Mesothelial cell of epicardium (in vitro differentiated cells): Measurements from ENCODE around the gene FFAR4. TPM values are rescaled to one million over a fixed set of nuclear protein-coding genes. Genes with fewer than 3 reads are reported as not detected.

Source experiments
- DNase-seq, 2 experiments: peaks; one replicate each; pipeline ENCODE4 v3.0.0; 2021; ENCODE audit warnings: low spot score in 2 of 2; ENCODE audit not compliant: unreplicated experiment in 2 of 2
- H3K27ac Mint-ChIP-seq: 2 replicates; pipeline ENCODE4 v1.8.0; 2021; ENCODE audit warnings: mixed read lengths
- H3K27me3 Mint-ChIP-seq: 2 replicates; pipeline ENCODE4 v1.8.0; 2021; ENCODE audit warnings: low read depth, mixed read lengths
- H3K36me3 Mint-ChIP-seq: 2 replicates; pipeline ENCODE4 v1.8.0; 2021; ENCODE audit warnings: mixed read lengths
- H3K4me1 Mint-ChIP-seq: 2 replicates; pipeline ENCODE4 v1.8.0; 2021; ENCODE audit warnings: mixed read lengths
- H3K4me3 Mint-ChIP-seq: 2 replicates; pipeline ENCODE4 v1.8.0; 2021; ENCODE audit warnings: mild to moderate bottlenecking, moderate library complexity, mixed read lengths
- H3K9me3 Mint-ChIP-seq: 2 replicates; pipeline ENCODE4 v1.8.0; 2021; ENCODE audit warnings: mixed read lengths
- CTCF ChIP-seq: fragments of 200-600 bp; sonication (generic); IDR thresholded peaks from one replicate; pipeline ENCODE4 v1.5.0; 2021; ENCODE audit warnings: antibody characterized with exemption; ENCODE audit not compliant: unreplicated experiment
- total RNA-seq: library from RNA; stranded (reverse); gene quantifications from 3 replicates; pipeline ENCODE4 v1.2.1, GENCODE V29; 2021

Gene FFAR4
- total RNA-seq, 1 donor from 2014 or later: not detected

GRCh38 chr10:93573051-93573909 is 6.8 kb downstream of the FFAR4 start:
- H3K27me3 Mint-ChIP-seq: peaks cover 93% of the 10 kb centered on the region
- H3K27ac Mint-ChIP-seq: no peak overlapping the region

GRCh38 chr10:93573924-93574323 is 7.5 kb downstream of the FFAR4 start:
- no peak overlapping the region for H3K4me3 Mint-ChIP-seq
- H3K4me1 Mint-ChIP-seq: peaks cover 10% of the 10 kb centered on the region

More at GRCh38 chr10:93573051-93573909, 6.8 kb downstream of the FFAR4 start:
- Mint-ChIP-seq H3K4me1 (peaks cover 10% of the 10 kb centered on the region), H3K4me3 (no peak overlapping the region), H3K9me3 (no peaks in the 10 kb centered on the region), H3K36me3 (no peaks in the 10 kb centered on the region)
- TF ChIP-seq CTCF: no peak
- DNase-seq: no peak

GRCh38 chr10:93576888-93577287 is 10.4 kb downstream of the FFAR4 start:
- Mint-ChIP-seq H3K4me3 (no peak overlapping the region), H3K27ac (no peak overlapping the region), H3K36me3 (no peaks in the 10 kb centered on the region), H3K9me3 (peaks cover 11% of the 10 kb centered on the region), H3K4me1 (peaks cover 10% of the 10 kb centered on the region), H3K27me3 (peaks cover 86% of the 10 kb centered on the region)
- no peak for TF ChIP-seq CTCF
- no peak for DNase-seq

More at GRCh38 chr10:93573924-93574323, 7.5 kb downstream of the FFAR4 start:
- Mint-ChIP-seq H3K9me3 (no peaks in the 10 kb centered on the region), H3K27ac (no peak overlapping the region), H3K36me3 (no peaks in the 10 kb centered on the region), H3K27me3 (peaks cover 93% of the 10 kb centered on the region)
- no peak for TF ChIP-seq CTCF
- DNase-seq: no peak

GRCh38 chr10:93577565-93577964 is 11.1 kb downstream of the FFAR4 start:
- TF ChIP-seq CTCF: no peak
- H3K27me3 Mint-ChIP-seq: peaks cover 84% of the 10 kb centered on the region
- H3K36me3 Mint-ChIP-seq: no peaks in the 10 kb centered on the region
- H3K4me1 Mint-ChIP-seq: peaks cover 10% of the 10 kb centered on the region
- H3K27ac Mint-ChIP-seq: no peak overlapping the region
- DNase-seq: no peak
- H3K9me3 Mint-ChIP-seq: peaks cover 11% of the 10 kb centered on the region
- no peak overlapping the region for H3K4me3 Mint-ChIP-seq

- Mint-ChIP-seq H3K9me3 (peaks cover 11% of the 10 kb centered on the region), H3K27me3 (peaks cover 77% of the 10 kb centered on the region), H3K27ac (no peak overlapping the region), H3K36me3 (no peaks in the 10 kb centered on the region), H3K4me1 (no peaks in the 10 kb centered on the region), H3K4me3 (no peak overlapping the region)
- TF ChIP-seq CTCF: no peak
- DNase-seq: no peak
Observed at GRCh38 chr10:93579089-93579488, 12.6 kb downstream of the FFAR4 start.
